NCI-H1048 (cell line): ENCODE results near the gene PINK1.

Source experiments
- DNase-seq: peaks from one replicate; lab custom pipeline; 2025; lab: John Stamatoyannopoulos, UW

The PINK1 gene

DNA sequence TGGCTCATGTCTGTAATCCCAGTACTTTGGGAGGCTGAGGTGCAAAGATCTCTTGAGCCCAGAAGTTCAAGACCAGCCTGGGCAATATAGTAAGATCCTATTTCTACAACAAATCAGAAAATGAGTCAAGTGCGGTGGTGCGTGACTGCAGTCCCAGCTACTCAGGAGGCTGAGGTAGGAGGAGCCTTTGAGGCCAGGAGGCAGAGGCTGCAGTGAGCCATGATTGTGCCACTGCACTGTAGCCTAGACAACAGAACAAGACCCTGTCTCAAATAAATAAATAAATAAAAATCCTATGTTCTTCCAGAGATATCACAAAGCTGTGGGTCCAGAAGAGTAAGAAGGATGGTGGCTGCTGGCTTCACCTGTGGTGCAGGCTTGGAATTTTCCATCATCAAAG, 22.3 kb upstream of the PINK1 start:
- no peak for DNase-seq

DNA sequence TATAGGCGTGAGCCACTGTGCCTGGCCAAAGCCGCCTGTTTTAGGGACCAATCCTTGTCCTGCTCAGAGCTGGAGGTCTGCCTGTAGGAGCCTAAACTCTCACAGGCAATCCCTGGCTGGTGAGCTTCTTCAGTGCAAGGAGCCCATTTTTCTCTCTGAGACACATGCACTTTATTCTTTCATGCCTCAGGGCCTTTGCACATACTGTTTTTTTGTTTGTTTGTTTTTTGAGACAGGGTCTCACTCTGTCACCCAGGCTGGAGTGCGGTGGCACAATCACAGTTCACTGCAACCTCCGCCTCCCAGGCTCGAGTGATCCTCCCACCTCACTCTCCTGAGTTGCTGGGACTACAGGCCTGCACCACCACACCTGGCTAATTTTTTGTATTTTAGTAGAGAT, 21.6 kb upstream of the PINK1 start:
- no peak for DNase-seq

DNA sequence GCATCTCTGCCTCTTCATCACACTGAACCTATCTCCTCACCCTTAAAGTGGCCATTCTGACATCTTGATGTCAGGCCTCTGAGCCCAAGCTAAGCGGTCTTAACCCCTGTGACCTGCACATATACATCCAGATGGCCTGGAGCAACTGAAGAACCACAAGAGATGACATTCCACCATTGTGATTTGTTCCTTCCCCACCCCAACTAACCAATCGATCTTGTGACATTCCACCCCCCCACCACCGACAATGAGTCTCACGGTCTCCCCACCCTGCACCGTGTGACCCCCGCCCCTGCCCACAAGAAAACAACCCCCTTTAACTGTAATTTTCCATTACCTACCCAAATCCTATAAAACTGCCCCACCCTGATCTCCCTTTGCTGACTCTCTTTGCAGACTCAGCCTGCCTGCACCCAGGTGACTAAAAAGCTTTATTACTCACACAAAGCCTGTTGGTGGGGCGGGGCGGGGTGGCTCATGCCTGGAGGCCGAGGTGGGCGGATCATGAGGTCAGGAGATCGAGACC, 21.0 kb upstream of the PINK1 start:
- DNase-seq: no peak

DNA sequence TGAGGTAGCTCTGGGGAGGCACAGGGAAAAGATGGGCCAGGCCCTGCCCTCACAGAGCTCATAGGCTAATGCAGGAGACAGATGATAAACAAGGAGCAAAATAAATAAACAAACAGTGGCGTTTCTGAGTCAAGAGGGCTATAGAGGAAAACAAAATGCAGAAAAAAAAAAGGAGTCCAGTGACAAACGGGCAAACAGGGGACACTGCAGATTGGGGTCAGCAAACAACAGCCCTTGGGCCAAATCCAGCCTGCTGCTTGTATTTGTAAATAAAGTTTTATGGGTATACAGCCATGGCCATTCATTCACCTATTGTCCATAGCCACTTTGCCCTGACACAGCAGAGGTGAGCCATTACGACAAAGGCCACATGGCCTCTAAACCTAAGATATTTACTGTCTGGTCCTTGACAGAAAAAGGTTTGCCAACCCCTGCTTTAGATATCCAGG, 19.1 kb upstream of the PINK1 start:
- no peak for DNase-seq

DNA sequence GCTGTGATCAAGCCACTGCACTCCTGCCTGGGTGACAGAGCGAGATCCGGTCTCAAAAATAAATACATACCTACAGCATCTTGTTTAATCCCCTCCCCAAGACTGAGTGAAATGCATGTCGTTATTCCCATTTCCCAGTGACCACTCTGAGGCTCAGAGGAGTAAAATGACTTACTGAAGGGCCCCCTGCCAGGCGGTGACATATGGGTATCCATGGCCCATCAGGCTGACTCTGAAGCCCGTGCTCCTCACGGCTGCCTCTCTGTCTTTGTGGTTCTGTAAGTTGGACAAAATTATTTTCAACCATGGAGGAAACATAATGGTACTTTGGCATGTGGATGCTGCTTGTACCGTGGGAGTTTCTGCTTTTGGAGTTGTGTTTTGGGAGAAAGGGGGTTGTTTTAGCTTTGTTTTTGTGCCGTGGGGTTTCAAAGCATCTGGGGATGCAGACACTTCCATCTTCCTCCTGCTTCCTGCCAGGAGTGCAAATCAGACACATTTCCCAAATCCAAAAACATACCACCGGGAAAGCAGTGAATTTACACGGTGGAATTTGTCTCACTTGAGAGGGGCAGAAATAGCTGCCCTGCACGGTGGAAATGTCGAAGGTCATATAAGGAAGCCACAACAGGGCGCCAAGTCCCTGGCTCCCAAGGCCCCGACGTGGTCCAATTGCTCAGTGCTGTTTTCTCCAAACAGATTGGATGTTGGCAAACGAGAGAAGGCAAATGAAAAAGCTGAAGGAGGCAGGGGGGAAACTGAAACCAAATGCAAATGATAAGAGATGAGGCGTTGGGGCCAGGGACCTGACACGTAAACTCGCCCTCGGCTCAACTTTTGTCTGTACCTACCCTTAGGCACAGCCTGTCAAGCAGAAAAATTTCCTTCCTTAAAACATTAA, 17.1 kb upstream of the PINK1 start:
- DNase-seq: no peak

DNA sequence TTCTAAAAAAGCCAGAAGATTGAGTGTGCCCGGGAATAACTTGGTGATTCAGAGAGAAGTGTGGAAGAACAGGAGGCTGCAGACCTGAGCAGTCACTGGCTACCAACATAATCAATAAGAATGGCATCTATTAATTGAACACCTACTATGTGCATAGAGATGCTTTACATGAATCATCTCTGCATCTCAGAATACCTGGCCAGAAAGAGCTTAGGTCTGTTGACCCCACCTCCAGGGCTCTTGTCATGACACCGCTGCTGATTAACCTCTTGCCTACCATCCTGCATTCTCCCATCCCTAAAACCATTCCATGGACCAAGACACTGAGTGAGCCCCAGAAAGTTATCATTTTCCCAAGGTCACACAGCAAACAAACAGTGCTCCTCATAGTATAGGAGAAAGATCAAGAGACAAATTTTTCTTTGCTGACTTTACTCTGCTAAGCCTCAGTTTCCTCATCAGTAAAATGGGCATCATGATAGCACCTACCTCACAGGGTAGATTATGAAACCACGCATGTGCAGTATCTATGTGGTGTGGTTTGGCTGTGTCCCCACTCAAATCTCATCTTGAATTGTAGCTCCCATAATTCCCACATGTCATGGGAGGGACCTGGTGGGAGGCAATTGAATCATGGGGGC, 16.3 kb upstream of the PINK1 start:
- no peak for DNase-seq

DNA sequence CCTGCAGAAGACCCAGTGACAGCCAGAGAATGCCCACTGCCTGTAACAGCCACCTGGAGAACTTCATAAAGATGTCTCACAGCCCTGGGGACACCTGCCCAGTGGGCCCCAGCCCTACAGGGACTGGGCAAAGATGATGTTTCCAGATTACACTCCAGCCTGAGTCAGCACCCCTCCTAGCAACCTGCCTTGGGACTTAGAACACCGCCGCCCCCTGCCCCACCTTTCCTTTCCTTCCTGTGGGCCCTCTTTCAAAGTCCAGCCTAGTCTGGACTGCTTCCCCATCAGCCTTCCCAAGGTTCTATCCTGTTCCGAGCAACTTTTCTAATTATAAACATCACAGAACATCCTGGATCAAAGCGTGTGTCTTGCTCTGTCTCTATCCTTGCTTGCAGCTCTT, 14.7 kb upstream of the PINK1 start:
- DNase-seq: no peak

DNA sequence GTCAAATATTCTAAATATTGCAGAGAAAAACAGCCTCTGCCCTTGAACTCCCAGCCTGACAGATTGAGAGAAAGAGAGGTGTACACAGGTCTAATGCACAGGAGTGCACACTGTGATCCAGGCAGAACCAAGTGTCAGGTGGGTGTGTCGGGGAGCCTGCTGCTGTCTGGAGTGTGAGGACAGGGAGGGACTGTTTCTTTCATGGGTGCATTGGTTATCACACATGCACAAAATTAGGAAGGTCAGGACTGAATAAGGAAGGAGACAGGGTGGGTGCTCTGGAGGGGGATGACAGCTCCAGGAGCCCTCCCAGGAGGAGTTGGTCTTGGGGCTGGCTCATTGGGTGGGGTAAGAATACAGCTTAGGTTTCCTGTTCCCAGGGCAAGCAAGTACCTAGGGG, 13.3 kb upstream of the PINK1 start:
- DNase-seq: no peak

DNA sequence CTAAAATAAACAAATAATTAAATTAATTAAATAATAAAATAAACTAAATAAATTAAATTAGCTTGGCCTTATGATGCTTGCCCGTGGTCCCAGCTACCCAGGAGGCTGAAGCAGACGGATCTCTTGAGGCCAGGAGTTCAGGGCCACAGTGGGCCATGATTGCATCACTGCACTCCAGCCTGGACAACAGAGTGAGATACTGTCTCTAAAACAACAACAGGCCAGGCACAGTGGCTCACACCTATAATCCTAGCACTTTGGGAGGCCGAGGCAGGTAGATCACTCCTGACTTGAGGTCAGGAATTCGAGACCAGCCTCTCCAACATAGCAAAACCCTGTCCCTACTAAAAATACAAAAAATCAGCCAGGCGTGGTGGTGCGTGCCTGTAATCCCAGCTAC, 12.2 kb upstream of the PINK1 start:
- DNase-seq: no peak

DNA sequence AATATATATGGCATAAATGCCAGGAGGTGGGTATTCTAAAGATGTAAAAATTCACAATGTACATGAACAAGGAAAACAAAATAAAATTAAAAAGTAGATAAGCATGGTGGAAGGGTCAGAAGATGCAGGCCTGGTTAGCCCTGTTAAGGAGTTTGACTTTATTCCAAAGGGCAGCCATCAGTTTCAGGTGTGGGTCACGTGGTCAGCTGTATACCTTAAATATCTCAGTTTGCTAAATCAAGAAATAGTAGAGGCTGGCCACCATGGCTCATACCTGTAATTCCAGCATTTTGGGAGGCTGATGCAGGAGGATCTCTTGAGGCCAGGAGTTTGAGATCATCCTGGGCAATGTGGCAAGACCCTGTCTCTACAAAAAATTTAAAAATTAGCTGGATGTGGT, 8.5 kb upstream of the PINK1 start:
- no peak for DNase-seq

DNA sequence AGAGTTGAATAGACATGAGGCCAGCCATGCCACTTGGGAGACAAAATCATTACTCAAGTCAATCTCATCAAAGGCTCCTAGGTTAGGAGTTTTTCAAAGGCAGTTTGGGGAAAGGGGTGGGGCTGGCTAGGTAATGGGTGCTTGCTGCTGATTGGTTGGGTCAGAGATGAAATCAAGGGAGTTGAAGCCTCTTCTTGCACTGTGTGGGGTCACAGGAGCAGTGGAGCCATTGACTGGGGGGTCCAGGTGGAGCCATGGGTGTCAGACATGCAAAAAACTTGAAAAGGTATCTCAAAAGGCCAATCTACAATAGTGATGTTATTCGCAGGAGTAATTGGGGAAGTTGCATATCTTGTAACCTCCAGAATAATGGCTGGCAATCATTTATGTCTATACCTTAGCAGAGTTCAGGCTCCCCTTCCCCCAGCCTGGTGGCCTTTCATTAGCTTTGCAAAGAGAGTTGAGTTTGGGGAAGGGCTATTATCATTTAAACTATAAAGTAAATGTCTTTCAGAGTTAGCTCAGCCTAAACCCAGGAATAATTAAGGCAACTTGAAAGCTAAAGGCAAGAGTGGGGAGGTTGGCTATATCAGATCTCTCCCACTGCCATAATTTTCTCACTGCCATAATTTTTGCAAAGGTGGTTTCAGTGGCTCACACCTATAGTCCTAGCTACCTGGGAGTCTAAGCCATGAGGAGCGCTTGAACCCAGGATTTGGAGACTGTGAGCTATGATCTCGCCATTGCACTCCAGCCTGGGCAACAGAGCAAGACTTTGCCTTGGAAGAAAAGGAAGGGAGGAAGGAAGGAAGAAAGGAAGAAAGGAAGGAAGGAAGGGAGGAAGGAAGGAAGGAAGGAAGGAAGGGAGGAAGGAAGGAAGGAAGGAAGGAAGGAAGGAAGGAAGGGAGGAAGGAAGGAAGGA, 7.8 kb upstream of the PINK1 start:
- no peak for DNase-seq

DNA sequence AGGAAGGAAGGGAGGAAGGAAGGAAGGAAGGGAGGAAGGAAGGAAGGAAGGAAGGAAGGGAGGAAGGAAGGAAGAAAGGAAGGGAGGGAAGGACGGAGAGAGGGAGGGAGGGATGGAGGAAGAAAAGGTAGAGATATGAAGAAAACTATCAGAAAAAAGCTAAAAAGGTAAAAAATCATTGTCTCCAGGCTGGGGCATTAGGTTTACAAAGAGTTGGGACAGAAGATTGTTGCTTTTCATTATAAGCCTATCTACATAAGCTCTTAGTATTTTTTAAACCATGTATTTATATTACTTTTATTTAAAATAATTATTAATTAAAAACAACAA, 7.2 kb upstream of the PINK1 start:
- DNase-seq: no peak

DNA sequence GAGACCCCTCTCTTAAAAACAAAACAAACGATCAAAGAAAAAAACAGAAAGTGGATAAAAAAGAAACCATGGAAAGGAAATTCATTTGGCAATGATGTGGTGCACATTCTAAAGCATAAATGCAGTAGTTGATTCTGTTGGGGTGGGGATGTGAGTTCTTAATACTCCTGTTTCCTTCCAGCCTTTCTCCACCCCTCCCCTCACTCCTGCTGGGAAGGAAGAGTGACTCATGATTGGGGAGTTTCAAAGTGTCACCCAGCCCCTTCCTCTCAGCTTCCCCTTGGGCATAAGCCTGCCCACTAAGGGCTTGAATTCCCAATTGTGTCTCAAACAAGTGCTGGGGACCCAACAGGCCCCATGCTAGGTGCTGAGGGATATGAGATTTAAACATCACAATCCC, 6.7 kb upstream of the PINK1 start:
- DNase-seq: no peak

DNA sequence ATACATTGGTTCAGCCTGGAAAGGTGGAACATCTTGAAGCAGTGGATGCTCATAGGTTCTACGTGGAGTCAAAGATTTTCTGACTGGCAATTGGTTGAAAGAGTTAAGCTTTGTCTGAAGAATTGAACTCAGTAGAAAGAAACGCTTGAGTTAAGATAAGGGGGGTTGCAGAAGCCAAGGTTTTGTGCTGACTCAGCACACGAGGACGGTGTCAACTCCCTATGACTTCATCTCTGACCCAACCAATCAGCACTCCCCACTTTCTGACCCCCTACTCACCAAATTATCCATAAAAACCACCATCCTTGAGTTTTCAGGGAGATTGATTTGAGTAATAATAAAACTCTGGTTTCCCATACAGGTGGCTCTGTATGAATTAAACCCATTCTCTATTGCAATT, 2.5 kb upstream of the PINK1 start:
- no peak for DNase-seq

DNA sequence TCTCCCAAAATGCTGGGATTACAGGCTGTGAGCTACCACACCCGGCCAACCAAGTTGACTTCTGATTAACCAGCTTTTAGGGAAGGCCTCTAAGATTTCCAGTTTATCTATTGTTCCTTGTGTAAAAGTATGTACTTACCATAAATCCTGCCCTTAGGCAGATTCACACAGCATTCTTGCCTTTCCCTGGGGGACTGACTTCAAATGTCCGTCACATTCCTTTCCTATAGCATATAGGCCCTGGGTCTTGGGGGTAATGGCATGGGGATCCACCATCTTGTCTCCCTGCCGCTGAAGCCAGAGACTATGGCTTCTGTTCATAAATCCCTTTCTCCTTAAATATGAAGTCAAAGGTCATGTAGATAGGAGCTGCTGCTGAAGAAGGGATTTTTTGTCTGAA, 872 bp upstream of the PINK1 start:
- DNase-seq: no peak

DNA sequence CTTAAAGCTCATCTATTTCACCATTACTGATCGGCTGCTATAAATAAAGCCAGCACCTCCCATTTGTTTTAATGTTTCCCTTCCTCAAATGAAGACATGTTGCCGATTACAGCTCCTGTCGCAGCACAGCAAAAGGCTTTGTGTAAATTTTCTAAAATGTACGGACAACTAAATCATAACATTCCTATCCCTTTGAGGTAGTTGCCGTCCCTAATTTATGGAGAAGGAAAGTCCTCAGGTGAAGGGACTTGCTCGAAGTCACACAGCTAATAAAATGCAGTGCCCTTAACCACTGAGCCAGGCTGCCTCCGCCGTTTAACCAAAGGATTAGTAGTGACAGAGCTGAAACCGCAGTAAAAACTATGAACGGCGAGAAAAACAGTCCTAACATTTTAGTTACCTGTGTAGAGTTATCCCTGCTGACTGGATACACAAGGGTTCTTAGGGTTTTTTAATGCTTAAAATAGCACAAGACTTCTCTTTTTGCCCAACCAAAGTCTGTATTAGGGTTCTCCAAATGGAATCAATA, 871 bp downstream of the PINK1 start:
- no peak for DNase-seq

DNA sequence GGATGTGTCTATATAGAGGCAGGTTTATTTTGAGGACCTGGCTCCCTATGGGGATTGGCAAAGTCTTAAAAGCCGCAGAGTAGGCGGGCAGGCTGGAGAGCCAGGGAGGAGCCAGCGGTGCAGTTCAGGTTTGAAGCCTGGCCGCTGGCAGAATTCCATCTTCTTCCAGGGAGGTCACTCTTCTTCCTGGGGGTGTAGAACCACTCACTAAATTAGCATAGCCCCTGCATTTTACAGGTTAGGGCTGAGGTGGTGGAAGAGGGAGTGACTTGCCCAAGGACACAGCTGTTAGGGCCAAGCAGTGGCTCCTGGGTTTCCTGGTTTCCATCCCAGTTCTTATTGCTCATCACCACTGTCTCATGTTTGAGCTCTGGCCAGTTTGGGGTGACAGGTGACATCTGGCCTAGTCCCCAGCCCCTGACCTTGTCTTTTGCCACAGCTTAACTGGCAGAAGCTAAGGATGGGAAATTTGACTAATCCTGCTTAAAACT, 1.4 kb downstream of the PINK1 start:
- DNase-seq: no peak

DNA sequence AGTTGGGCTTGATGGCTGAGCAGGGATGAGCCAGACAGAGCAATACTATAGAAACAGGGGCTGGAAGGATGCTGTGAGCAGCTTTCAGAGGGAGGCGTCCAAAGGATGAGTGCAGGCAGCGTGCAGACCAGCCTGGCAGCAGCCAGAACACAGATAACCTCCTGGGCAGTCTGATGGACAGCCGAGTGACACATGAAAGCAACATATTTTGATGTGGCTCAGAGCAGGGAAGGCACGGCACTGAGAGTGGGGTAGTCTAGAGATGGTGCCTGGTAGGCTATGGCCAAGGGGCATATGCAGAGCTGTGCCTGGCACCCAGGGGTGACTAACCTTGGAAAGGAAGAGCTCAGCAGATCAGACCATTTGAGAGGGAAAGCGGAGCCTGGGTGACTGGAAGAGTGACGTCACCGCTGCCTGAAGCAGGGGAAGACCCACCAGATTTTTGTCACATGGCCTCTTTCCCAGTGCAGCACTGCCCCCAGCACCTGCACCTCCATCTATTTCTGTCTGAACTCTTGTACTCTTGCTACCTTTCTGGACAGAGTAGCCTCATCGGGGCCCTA, 3.6 kb downstream of the PINK1 start:
- DNase-seq: no peak

DNA sequence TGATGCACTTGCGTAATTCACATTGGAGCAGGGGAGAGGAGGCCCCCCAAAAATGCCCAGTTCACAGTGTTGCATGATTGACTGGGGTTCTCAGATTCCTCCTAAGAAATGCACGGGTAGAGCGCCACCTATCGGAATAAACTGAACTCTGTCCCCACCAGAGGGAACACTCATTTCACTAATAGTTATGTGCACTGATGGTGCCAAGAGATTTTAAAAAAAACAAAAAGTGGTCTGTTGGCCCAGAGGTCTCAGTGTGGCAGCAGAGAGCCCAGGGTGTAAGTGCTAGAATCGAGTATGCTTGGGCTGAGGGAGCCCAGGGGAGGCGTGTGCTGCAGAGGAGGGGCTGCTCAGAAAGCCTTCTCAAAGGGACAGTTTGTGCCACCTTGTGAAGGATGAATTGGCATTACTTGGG, 6.9 kb downstream of the PINK1 start:
- no peak for DNase-seq

DNA sequence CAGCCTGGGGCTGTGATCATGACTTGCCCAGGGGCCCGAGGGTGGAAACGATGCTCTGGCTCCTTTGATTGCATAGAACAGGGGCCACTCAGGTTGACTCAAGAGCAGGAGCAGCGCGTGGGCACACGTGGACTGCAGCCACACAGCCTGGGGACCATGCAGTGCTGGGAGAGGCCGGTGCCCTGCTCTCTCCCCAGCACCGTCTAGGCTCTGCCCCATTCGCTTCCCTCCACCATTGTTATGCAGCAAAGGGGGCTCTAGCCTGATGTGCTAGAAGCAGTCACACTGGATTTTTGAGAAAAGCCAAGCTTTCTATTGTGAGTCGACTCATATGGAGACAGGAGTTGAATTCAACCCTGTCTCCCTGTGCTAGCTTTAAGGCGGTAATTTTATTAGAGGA, 8.7 kb downstream of the PINK1 start:
- DNase-seq: no peak

DNA sequence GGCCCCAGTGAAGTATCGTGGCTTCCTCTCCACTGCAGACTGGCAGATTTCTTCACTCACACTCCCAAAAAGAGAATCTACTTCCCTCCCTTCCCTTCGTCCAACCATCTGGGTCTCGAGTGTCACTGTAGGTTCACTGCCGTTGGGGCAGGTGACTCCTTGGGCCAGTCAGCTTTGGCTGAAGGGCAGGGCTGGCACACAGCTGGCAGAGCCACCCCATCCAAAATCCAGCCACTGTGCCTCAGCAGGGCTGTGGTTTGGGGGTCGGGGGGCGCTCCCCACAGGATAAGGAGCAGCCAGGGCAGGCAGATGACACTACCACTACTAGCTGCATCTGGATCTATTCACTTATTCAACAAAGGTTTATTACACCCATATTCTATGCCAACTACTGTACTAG, 9.8 kb downstream of the PINK1 start:
- no peak for DNase-seq

DNA sequence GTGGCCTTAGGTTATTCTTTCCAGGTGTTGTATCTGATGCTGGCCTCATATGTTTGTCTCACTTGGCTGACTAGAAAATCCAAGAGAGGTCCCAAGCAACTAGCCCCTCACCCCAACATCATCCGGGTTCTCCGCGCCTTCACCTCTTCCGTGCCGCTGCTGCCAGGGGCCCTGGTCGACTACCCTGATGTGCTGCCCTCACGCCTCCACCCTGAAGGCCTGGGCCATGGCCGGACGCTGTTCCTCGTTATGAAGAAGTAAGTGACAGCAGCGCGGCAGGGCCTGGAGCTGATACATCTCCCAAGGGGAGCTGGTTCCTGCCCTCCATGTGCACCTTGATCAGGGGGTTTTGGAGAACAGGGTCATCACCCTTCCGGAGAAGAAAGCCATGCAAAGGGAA, 11.2 kb downstream of the PINK1 start:
- no peak for DNase-seq
